Right lobe of liver (tissue), 6 donors: ENCODE measurements around the gene MYO15B. TPM values are rescaled to one million over a fixed set of nuclear protein-coding genes. Genes with fewer than 3 reads are reported as not detected.

Experiments used
- ATAC-seq, 4 donors: fragments of 200-7000 bp; cut with Tn5 transposase; one replicate each; pipeline ENCODE4 v1.9.1; 2020; ENCODE audit warnings: mild to moderate bottlenecking in 4 of 4, moderate library complexity in 4 of 4
- DNase-seq, 3 donors: peaks; one replicate each; pipeline ENCODE4 v3.0.0-alpha.2; 2020
- H3K27ac ChIP-seq, 3 donors: fragments of 200-600 bp; one replicate each; pipeline ENCODE4 v1.8.0; 2022
- H3K27me3 ChIP-seq, 2 donors: fragments of 200-600 bp; one replicate each; pipeline ENCODE4 v1.8.0; 2022
- H3K36me3 ChIP-seq, 4 donors: fragments of 200-600 bp; sonication (generic) in 1 of 4; one replicate each; pipeline versions ENCODE4 v1.5.1 to v1.8.0; 2017 to 2022; ENCODE audit warnings: control low read depth in 1 of 4
- H3K4me1 ChIP-seq, 4 donors: fragments of 200-600 bp; sonication (generic) in 1 of 4; one replicate each; pipeline versions ENCODE4 v1.5.1 to v1.8.0; 2017 to 2022; ENCODE audit warnings: control low read depth in 1 of 4
- H3K4me3 ChIP-seq, 3 donors: fragments of 200-600 bp; one replicate each; pipeline ENCODE4 v1.8.0; 2022
- H3K9me3 ChIP-seq, 4 donors: fragments of 200-600 bp; sonication (generic) in 1 of 4; one replicate each; pipeline versions ENCODE4 v1.5.1 to v1.8.0; 2017 to 2022; ENCODE audit warnings: control low read depth in 1 of 4
- CTCF ChIP-seq, 4 donors: fragments of 200-600 bp in 3 of 4; fragments of 450-650 bp in 1 of 4; IDR thresholded peaks; one replicate each; pipeline versions ENCODE4 v1.5.1 to v1.8.0; 2016 to 2022; ENCODE audit warnings: antibody characterized with exemption in 4 of 4, mild to moderate bottlenecking in 2 of 4
- POLR2A ChIP-seq: fragments of 450-650 bp; IDR thresholded peaks from one replicate; pipeline ENCODE4 v1.6.1; 2017; ENCODE audit warnings: antibody characterized with exemption, mild to moderate bottlenecking
- WGBS: methylation state at CpG from one replicate; pipeline ENCODE4 v1.1.6; 2018; ENCODE audit warnings: low coverage, low lambda C conversion rate; ENCODE audit not compliant: insufficient coverage; ENCODE audit errors: missing lambda C conversion rate; 5-methylcytosine and 5-hydroxymethylcytosine counted together
- intact Hi-C, 2 donors: fragments of 100-400 bp; cut with DNase I; formaldehyde crosslinking; loops; one replicate each; pipeline versions ENCODE4 v1.11.2 to v1.14.1; 2022
- total RNA-seq, 6 experiments: library from RNA; depleted of rRNA in 2 of 6; stranded (reverse); fragments of >200 nt in 2 of 6; fragmentation: NEBNext Ultra II Directional in 3 of 6; extraction: Animal tissue kit (Norgen Biotek cat#: 25700) in 3 of 6; gene quantifications; one replicate each; pipeline versions ENCODE4 v1.1.0 to v1.2.4, GENCODE V29; 2016 to 2023
- donor health status: DM: no; HTN: yes; CAD: no.
- donor health status: DM: no; HTN: no; CAD: no.
- donor health status: DM: no; HTN: no; CAD: no.
- donor health status: DM: no; HTN: yes; CAD: no.
- donor health status: DM: no; HTN: yes; CAD: no.

Gene MYO15B
- total RNA-seq, 6 experiments from 2014 or later = 26.4 to 104 (median 52.9) TPM

GRCh38 chr17:75549246-75550138, 38.1 kb upstream of the MYO15B start:
- DNase-seq = peak in 1 of 3 donors; percentile 60
- TF ChIP-seq CTCF (IDR thresholded peaks at IDR 0.05) (no peak), POLR2A (no peak)
- H3K4me1 ChIP-seq = no peaks in the 10 kb centered on the region
- no peak overlapping the region for H3K4me3 ChIP-seq
- no peak overlapping the region for H3K27ac ChIP-seq
- WGBS = 70% methylated on average over 6 of the region's 22 CpGs
- peak; percentile 46 to 72 (median 56) for ATAC-seq
- intact Hi-C loops = no loop called here
- H3K9me3 ChIP-seq = no peaks in the 10 kb centered on the region
- no peaks in the 10 kb centered on the region for H3K27me3 ChIP-seq
- no peaks in the 10 kb centered on the region for H3K36me3 ChIP-seq

- ATAC-seq = peak in 2 of 4 donors; percentile 5 to 12
- intact Hi-C loops = no loop called here
Measured at GRCh38 chr17:75550139-75550465, 37.5 kb upstream of the MYO15B start.

GRCh38 chr17:75551266-75551665, 36.3 kb upstream of the MYO15B start:
- Histone ChIP-seq H3K36me3 (no peaks in the 10 kb centered on the region), H3K27me3 (no peaks in the 10 kb centered on the region), H3K4me1 (peaks cover 0 to 10% (median 5%) of the 10 kb centered on the region in 4 donors), H3K4me3 (no peak overlapping the region), H3K27ac (no peak overlapping the region), H3K9me3 (no peaks in the 10 kb centered on the region)
- no peak for ATAC-seq
- DNase-seq = no peak
- WGBS = 83% methylated on average over 6 of the region's 7 CpGs
- intact Hi-C loops = no loop called here
- TF ChIP-seq POLR2A = no peak
- no peak for TF ChIP-seq CTCF (IDR thresholded peaks at IDR 0.05)

More at GRCh38 chr17:75550139-75550465, 37.5 kb upstream of the MYO15B start:
- H3K4me3 ChIP-seq = no peak overlapping the region
- H3K9me3 ChIP-seq = no peaks in the 10 kb centered on the region
- 100% methylated on average over 3 of the region's 4 CpGs for WGBS
- DNase-seq = no peak
- TF ChIP-seq POLR2A = no peak
- TF ChIP-seq CTCF (IDR thresholded peaks at IDR 0.05) = no peak
- H3K27me3 ChIP-seq = no peaks in the 10 kb centered on the region
- no peaks in the 10 kb centered on the region for H3K4me1 ChIP-seq
- H3K27ac ChIP-seq = no peak overlapping the region
- no peaks in the 10 kb centered on the region for H3K36me3 ChIP-seq

GRCh38 chr17:75552425-75553294, 34.9 kb upstream of the MYO15B start:
- H3K4me1 ChIP-seq = peaks cover 0 to 21% (median 10%) of the 10 kb centered on the region in 4 donors
- H3K36me3 ChIP-seq = no peaks in the 10 kb centered on the region
- no peak overlapping the region for H3K27ac ChIP-seq
- TF ChIP-seq CTCF (IDR thresholded peaks at IDR 0.05) (no peak), POLR2A (no peak)
- DNase-seq (no peak), ATAC-seq (no peak)
- H3K4me3 ChIP-seq = no peak overlapping the region
- no peaks in the 10 kb centered on the region for H3K27me3 ChIP-seq
- no peaks in the 10 kb centered on the region for H3K9me3 ChIP-seq
- WGBS = 91% methylated on average over 10 of the region's 14 CpGs
- intact Hi-C loops = no loop called here
